GM21528 (cell line): ENCODE results near the gene FBLL1.
A peak's percentile ranks its signal among the peaks of the same experiment; 100 is the strongest.
"Not testable (repeated sequence)": the region's sequence is repeated elsewhere in the genome, so short reads cannot be mapped to it uniquely, and the experiment has no call there.

Experiments
- ATAC-seq: cut with Tn5 transposase; IDR thresholded peaks from one replicate; pipeline ENCODE4 v1.9.1; 2021; ENCODE audit warnings: mild to moderate bottlenecking, moderate library complexity; ENCODE audit not compliant: unreplicated experiment, low FRiP score

FBLL1 gene

GRCh38 chr5:168550656-168551055 lies 21.6 kb downstream of the FBLL1 start:
- no peak for ATAC-seq

DNA sequence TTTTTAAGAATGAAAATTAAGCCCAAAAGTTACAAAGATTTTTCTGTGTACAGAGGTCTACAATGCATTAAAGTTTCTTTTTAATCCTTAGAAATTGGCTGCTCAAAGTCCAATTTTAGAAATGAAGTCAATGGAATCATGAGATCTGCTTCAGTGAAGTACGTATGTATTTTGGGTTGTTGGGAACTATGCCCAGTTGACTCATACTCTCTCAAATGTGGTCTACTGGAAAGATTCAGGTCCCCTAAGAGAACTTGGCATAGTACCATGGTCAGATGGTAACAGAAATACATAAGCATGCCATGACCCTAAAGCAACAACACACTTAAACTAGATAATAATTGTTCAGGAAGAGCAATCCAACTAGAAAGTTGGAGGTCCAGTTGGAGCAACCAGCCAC lies 23.0 kb downstream of the FBLL1 start:
- no peak for ATAC-seq

DNA sequence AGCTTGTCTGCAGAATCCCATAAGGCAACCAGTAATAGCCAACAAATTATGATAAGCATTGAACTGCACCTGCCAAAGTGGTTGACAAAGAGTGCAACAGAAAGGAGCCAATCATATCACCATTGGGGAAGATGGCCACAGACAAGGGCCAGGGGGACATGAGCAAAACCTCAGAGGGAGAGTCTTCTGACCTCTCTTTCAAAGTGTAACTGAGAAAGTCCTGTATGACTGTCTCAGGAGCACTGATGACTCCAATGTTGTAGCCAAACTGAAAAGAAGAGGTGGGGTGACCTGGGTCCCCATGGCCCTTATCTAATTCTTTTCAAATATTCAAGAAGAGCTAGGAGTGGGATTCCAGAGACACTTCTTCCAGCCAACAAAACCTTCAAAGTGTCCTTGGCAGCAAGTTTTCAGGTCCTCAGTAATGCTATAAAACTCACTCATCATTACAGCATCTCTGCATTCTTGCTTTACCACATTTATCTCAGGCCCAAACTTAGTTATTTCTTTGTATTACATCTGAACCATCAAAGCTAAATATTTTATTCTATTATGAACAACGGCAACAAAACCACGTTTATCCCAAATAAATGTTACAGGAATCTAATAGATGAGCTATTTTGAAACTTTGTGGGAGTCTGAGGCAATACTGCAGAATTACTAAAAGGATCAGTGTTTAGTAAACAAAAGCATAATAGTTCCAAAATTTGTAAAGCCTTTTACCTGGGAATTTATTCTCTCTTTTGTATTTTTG lies 24.4 kb downstream of the FBLL1 start:
- ATAC-seq, result no peak

DNA sequence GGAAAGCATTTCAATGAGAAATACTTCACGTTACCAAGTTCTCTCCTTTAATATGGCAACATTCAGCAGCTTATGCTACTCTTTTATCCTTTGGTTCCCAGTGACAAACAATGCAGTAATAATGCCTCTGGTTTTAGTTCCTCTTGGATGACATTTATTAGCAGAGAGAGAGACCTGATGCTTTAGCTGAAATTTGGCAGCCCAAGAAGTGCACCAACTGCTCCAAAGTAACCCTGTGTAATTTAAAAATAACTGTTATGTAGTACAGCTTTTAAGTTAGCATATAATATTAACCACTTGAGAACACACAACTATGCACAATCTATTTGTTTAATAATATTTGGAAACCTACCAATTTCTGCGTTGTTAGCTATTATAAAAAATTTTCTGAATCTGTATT lies 28.3 kb downstream of the FBLL1 start:
- ATAC-seq, result no peak

DNA sequence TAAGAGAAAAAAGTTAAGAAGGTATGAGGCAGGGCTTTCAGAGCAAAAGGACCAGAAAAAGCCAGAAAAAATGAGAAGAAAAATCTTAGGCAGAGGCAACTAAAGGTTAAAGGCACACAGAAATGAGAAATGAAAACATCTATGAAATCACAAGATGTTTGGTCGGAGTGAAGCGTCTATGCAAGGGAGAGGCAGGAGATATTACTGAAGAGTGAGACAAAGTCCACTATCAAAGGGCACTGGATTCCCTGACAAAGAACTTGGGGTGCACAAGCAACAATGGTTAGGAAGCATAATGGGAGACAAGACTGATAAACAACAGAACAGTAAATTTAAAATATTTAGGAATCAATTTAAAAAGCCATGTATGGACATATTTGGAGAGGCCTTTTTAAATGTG lies 33.2 kb downstream of the FBLL1 start:
- ATAC-seq, result no peak

GRCh38 chr5:168563959-168564358 lies 34.9 kb downstream of the FBLL1 start:
- ATAC-seq, result no peak

DNA sequence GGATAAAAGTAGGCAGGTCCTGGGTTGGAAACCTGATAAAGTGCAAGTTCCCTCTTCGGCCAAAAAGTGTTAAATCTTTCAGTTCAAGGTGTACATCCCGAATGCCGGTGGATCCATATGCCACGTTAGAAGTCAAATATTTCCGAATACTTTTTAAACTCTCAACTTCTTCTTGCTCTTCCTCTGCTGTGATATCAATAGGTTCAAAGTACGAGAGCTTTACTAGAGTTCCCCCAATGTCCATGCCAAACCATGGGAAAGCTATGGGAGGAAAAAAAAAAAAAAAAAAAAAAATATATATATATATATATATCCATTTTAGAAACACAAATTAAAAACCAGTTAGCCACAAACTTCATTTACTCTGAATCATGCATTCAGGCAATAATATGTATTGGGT lies 39.6 kb downstream of the FBLL1 start:
- ATAC-seq, result no peak

GRCh38 chr5:168570490-168571328 lies 41.6 kb downstream of the FBLL1 start:
- ATAC-seq, result no peak

- not testable (repeated sequence) for ATAC-seq
These were observed 44.6 kb downstream of the FBLL1 start for GRCh38 chr5:168573663-168574062.

GRCh38 chr5:168574156-168574555 lies 45.1 kb downstream of the FBLL1 start:
- not testable (repeated sequence) for ATAC-seq

DNA sequence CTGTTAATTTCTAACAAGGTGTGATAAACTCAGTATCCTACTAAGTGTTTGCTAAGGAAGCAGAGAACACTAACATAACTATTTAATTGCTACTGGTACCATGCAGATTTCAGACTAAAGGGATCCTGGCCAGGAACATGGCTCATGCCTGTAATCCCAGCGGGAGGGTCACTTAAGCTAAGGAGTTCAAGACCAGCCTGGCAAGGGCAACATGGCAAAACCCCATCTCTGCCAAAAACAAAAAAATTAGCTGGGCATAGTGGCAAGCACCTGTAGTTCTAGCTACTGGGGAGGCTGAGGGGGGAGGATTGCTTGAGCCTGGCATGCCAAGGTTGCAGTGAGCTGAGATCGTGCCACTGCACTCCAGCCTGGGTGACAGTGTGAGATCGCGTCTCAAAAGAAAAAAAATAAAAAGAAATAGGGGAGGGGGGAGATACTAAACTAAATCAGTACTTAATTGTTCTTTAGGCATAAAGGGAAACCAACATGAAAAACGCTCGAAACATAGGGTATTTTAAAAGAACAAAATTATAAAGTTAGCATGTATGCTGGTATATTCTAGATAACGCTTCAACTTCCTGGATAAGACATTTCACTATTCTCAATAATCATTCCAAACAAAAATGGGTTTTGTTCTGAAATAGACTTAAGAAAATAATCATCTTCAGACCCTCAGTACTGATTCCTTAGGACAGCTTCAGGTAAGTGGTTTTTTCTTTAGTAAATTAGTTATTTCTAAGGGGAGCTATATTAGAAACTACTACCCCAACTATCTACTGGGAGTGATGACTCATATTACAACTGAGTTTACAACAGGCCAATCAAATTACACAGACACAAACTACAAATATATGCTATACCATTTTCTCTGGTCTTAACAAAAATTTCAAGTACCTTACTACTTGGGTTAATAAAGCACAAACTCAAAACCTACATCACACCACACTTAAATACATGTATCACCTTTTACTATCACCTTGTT lies 46.6 kb downstream of the FBLL1 start:
- no peak for ATAC-seq

DNA sequence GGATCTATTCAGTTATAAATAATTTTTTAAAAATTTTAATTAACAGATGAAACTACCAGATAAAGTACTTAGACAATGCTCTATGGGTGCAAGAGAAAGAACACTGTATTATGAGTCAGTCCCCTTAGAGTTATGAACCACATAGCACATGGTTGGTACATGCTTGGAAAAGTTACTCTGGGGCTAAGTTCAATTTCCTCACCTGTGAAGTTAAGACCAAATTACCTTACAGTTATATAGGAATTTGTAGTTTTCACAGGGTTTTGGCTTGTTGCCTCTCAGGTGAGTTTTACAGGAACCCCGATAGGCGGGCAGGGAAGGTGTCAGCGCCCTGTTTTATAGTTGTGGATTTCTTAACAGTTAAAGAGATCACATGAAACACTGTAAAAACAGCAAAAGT lies 48.9 kb downstream of the FBLL1 start:
- ATAC-seq, result no peak

- ATAC-seq, result peak; percentile 66
These were observed 49.7 kb downstream of the FBLL1 start, which contains the start of gene PANK3 for GRCh38 chr5:168578538-168579487. Gene PANK3 (minus strand): TSS chr5:168579368. CDS start chr5:168579283, 85 bp downstream.

- ATAC-seq, result peak; percentile 95
These were observed 50.6 kb downstream of the FBLL1 start for GRCh38 chr5:168579488-168580226.

DNA sequence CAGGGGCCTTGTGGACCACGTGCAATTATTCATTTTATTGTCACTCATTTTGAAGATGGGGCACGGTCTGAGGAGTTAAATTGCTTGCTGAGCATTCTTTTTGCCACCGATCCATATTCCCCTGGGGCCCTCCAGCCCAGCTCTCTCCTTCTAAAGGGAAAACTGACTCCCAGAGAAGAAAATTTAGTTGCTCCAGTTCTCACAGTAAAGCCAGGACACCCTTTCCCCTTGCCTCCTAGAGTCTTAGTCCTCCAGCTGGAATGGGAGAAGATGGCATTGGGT lies 51.1 kb downstream of the FBLL1 start:
- no peak for ATAC-seq
